A673 (cell line): ENCODE results near the gene PSMA5. TPM values are rescaled to one million over a fixed set of nuclear protein-coding genes. Genes with fewer than 3 reads are reported as not detected.
A peak's percentile ranks its signal among the peaks of the same experiment; 100 is the strongest.

Source experiments
- BruUV-seq: library from RNA; stranded (reverse); fragments of 400-500 nt; replicated peaks from 2 replicates; lab custom pipeline; 2021; lab: Mats Ljungman, UMichigan
- CTCF ChIA-PET: fragments of 300-600 bp; sonication (Branson Sonifier 250); formaldehyde crosslinking; loops from one replicate; lab custom pipeline; 2022; ENCODE audit warnings: antibody characterized with exemption; lab: Charles Lee
- POLR2A ChIA-PET: fragments of 300-600 bp; sonication (Branson Sonifier 250); formaldehyde crosslinking; loops from one replicate; lab custom pipeline; 2022; ENCODE audit warnings: antibody characterized with exemption; ENCODE audit not compliant: low non-redundant PET; lab: Charles Lee
- DNase-seq: peaks from one replicate; pipeline ENCODE4 v3.0.0-alpha.2; 2015; ENCODE audit warnings: low spot score
- H3K27ac ChIP-seq: fragments of 200-600 bp; sonication (generic); 2 replicates; pipeline ENCODE4 v1.5.1; 2016; ENCODE audit warnings: mixed run types, low read depth, mild to moderate bottlenecking, mixed read lengths, antibody characterized with exemption, low read length; ENCODE audit not compliant: poor library complexity, severe bottlenecking
- H3K27me3 ChIP-seq: fragments of 200-600 bp; sonication (generic); replicated peaks from 2 replicates; pipeline ENCODE4 v1.6.1; 2017; ENCODE audit warnings: mixed run types, low read depth, mild to moderate bottlenecking, mixed read lengths, antibody characterized with exemption, low read length; ENCODE audit not compliant: insufficient read depth, poor library complexity
- H3K36me3 ChIP-seq: fragments of 200-600 bp; sonication (generic); 2 replicates; pipeline ENCODE4 v1.6.1; 2016; ENCODE audit warnings: mixed run types, mild to moderate bottlenecking, mixed read lengths, antibody characterized with exemption, low read length; ENCODE audit not compliant: insufficient read depth, poor library complexity, severe bottlenecking
- H3K4me1 ChIP-seq: fragments of 200-600 bp; sonication (generic); 2 replicates; pipeline ENCODE4 v1.6.1; 2017; ENCODE audit warnings: mixed run types, mild to moderate bottlenecking, mixed read lengths, antibody characterized with exemption, low read length; ENCODE audit not compliant: insufficient read depth, poor library complexity, severe bottlenecking
- H3K4me3 ChIP-seq: fragments of 200-600 bp; sonication (generic); 2 replicates; pipeline ENCODE4 v1.5.1; 2016; ENCODE audit warnings: low read depth, mixed run types, mild to moderate bottlenecking, mixed read lengths, low read length; ENCODE audit not compliant: poor library complexity, severe bottlenecking
- H3K9me3 ChIP-seq: fragments of 200-600 bp; sonication (generic); 2 replicates; pipeline ENCODE4 v1.6.1; 2016; ENCODE audit warnings: mixed run types, low read depth, mild to moderate bottlenecking, mixed read lengths, antibody characterized with exemption, low read length; ENCODE audit not compliant: poor library complexity, severe bottlenecking
- EZH2 ChIP-seq: fragments of 200-600 bp; sonication (generic); IDR thresholded peaks from 2 replicates; pipeline ENCODE4 v1.6.1; 2017; ENCODE audit warnings: borderline replicate concordance, low read depth, mild to moderate bottlenecking, mixed read lengths, antibody characterized with exemption, low read length; ENCODE audit not compliant: poor library complexity, severe bottlenecking
- intact Hi-C: fragments of 100-400 bp; cut with micrococcal nuclease; formaldehyde crosslinking; loops from one replicate; pipeline ENCODE4 v1.10.0; 2022; ENCODE audit not compliant: unreplicated experiment
- total RNA-seq: library from RNA; stranded (reverse); gene quantifications from 2 replicates; pipeline ENCODE4 v1.2.3, GENCODE V29; 2021
- TF ChIP-seq, protein P1 (sequence below): fragments of 300-800, 200-600 bp; sonication (generic); conservative IDR thresholded peaks from 2 replicates; pipeline ENCODE4 v1.5.1; 2017; ENCODE audit warnings: low read depth, mild to moderate bottlenecking, antibody characterized with exemption, low read length, moderate library complexity, mixed read lengths

PSMA5 gene
- total RNA-seq, 1 experiment from 2014 or later, result 201 TPM

GRCh38 chr1:109399326-109399957, 26.8 kb downstream of the PSMA5 start:
- POLR2A ChIA-PET, result no interaction called here
- H3K4me1 ChIP-seq, result peaks cover 23% of the 10 kb centered on the region
- intact Hi-C loops, result loop anchor here (1.0 to 5.0 kb wide), 3 partner anchors 117 to 197 kb away; partner anchors contain the start of gene PSRC1
- peaks cover 18% of the 10 kb centered on the region for H3K36me3 ChIP-seq
- no TSS peak for BruUV-seq
- DNase-seq, result peak; percentile 79
- TF ChIP-seq EZH2, result no peak
- TF ChIP-seq, protein P1, sequence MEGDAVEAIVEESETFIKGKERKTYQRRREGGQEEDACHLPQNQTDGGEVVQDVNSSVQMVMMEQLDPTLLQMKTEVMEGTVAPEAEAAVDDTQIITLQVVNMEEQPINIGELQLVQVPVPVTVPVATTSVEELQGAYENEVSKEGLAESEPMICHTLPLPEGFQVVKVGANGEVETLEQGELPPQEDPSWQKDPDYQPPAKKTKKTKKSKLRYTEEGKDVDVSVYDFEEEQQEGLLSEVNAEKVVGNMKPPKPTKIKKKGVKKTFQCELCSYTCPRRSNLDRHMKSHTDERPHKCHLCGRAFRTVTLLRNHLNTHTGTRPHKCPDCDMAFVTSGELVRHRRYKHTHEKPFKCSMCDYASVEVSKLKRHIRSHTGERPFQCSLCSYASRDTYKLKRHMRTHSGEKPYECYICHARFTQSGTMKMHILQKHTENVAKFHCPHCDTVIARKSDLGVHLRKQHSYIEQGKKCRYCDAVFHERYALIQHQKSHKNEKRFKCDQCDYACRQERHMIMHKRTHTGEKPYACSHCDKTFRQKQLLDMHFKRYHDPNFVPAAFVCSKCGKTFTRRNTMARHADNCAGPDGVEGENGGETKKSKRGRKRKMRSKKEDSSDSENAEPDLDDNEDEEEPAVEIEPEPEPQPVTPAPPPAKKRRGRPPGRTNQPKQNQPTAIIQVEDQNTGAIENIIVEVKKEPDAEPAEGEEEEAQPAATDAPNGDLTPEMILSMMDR, result peak; percentile 70
- H3K4me3 ChIP-seq, result no peak overlapping the region
- CTCF ChIA-PET, result interaction anchor here (0.6 to 1.8 kb wide), 12 partner anchors 16 to 617 kb away, joined by 3 to 23 read pairs (median 4); partner anchors contain the start of gene PSRC1
- H3K9me3 ChIP-seq, result no peaks in the 10 kb centered on the region
- H3K27ac ChIP-seq, result no peak overlapping the region
- no peaks in the 10 kb centered on the region for H3K27me3 ChIP-seq

- Histone ChIP-seq H3K9me3 (no peaks in the 10 kb centered on the region), H3K27me3 (no peaks in the 10 kb centered on the region), H3K27ac (peak overlapping the region; percentile 36), H3K4me3 (peak overlapping the region; percentile 60), H3K4me1 (peaks cover 23% of the 10 kb centered on the region), H3K36me3 (peaks cover 14% of the 10 kb centered on the region)
- intact Hi-C loops, result loop anchor here (1.0 to 5.0 kb wide), 3 partner anchors 116 to 196 kb away; partner anchors contain the start of gene PSRC1
- TF ChIP-seq, protein P1, result no peak
- no peak for TF ChIP-seq EZH2
- no TSS peak for BruUV-seq
- ChIA-PET CTCF (interaction anchor here (0.5 to 1.8 kb wide), 13 partner anchors 15 to 618 kb away, joined by 3 to 23 read pairs (median 4); partner anchors contain the start of gene PSRC1), POLR2A (no interaction called here)
- DNase-seq, result no peak
These were observed 27.7 kb downstream of the PSMA5 start for GRCh38 chr1:109398343-109399225.

DNA sequence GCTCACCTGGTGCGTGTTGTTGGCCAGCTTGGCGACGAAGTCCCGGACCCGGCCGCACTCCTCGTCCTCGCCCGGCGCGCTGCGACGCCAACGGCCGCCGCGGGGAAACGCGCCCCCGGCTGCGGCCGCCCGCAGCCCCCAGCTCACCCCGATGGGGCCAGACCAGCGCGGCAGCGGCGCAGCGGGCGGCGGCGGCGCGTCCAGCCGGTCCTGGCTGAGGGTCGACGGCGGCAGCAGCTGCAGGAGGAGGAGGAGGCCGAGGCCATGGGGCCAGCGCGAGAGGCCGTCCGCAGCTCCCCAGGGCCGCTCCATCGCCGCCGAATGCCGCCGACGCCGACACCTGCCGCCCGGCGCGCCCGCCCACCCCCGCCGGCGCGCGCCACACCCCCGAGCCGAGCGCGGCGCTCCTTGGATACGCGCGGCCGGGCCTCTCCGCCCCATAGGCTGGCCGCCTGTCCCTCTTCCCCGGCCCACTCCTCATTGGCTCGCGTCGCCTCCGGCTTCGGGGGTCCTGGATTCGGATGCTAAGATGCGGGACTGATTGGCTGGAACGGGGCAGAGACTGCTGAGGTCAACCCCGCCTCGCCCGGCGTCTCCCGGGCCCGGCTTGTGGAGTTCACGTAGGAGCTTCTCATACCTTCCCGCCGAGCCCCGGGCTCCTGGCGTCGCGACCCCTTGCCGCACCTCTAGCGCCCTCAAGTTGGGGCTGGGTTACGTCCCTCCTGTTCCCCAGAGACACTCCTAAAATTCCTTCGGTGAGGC, 28.5 kb downstream of the PSMA5 start, which contains the start of gene SORT1:
SORT1 (minus strand) TSS at position 338 of the 762 bp plus-strand sequence; CDS start at position 312, 26 bp downstream.
- ChIA-PET CTCF (interaction anchor here (0.5 to 1.8 kb wide), 6 partner anchors 92 to 298 kb away, joined by 3 to 23 read pairs (median 3); no protein-coding TSS in a partner anchor), POLR2A (interaction anchor here (0.6 kb wide), 1 partner anchor 179 kb away, joined by 7 read pairs; no protein-coding TSS in a partner anchor)
- TF ChIP-seq, protein P1, result no peak
- no peak for TF ChIP-seq EZH2
- H3K4me3 ChIP-seq, result peak within 1 kb of the TSS; percentile 60
- H3K27me3 ChIP-seq, result no peaks in the 10 kb centered on the region
- no TSS peak for BruUV-seq
- DNase-seq, result peak; percentile 97
- no peaks in the 10 kb centered on the region for H3K9me3 ChIP-seq
- peak within 1 kb of the TSS; percentile 36 for H3K27ac ChIP-seq
- intact Hi-C loops, result loop anchor here (2.0 to 5.0 kb wide), 2 partner anchors 115 to 195 kb away; partner anchors contain the start of gene PSRC1
- peaks cover 31% of the 10 kb centered on the region for H3K4me1 ChIP-seq
- peaks cover 9% of the 10 kb centered on the region for H3K36me3 ChIP-seq
